ENCODE results near the gene PLCB1. TPM values are rescaled to one million over a fixed set of nuclear protein-coding genes. Genes with fewer than 3 reads are reported as not detected.

Gene PLCB1
- total RNA-seq, 2 donors from 2014 or later: 7.3 to 45.5 TPM

- peaks cover 0 to 9% of the 10 kb centered on the region in 2 donors for H3K4me1 ChIP-seq
- H3K27ac ChIP-seq: no peak overlapping the region
- no peak for DNase-seq (ENCODE audit: low spot score)
- TF ChIP-seq CTCF (IDR thresholded peaks at IDR 0.05): no peak
- no peaks in the 10 kb centered on the region for H3K27me3 ChIP-seq
- H3K36me3 ChIP-seq: no peaks in the 10 kb centered on the region
- H3K9me3 ChIP-seq: no peaks in the 10 kb centered on the region
- no peak overlapping the region for H3K4me3 ChIP-seq
Measured at GRCh38 chr20:8249634-8250033, 117.6 kb downstream of the PLCB1 start.

GRCh38 chr20:8250539-8251200, 118.6 kb downstream of the PLCB1 start:
- Histone ChIP-seq H3K36me3 (no peaks in the 10 kb centered on the region), H3K4me1 (no peaks in the 10 kb centered on the region), H3K4me3 (no peak overlapping the region), H3K27me3 (no peaks in the 10 kb centered on the region), H3K9me3 (no peaks in the 10 kb centered on the region), H3K27ac (no peak overlapping the region)
- TF ChIP-seq CTCF (IDR thresholded peaks at IDR 0.05): no peak
- no peak for DNase-seq (ENCODE audit: low spot score)

GRCh38 chr20:8251201-8251575, 119.1 kb downstream of the PLCB1 start:
- Histone ChIP-seq H3K9me3 (no peaks in the 10 kb centered on the region), H3K4me1 (no peaks in the 10 kb centered on the region), H3K36me3 (no peaks in the 10 kb centered on the region), H3K4me3 (no peak overlapping the region), H3K27ac (no peak overlapping the region), H3K27me3 (no peaks in the 10 kb centered on the region)
- no peak for TF ChIP-seq CTCF (IDR thresholded peaks at IDR 0.05)
- no peak for DNase-seq (ENCODE audit: low spot score)

- Histone ChIP-seq H3K27me3 (no peaks in the 10 kb centered on the region), H3K36me3 (no peaks in the 10 kb centered on the region), H3K4me1 (no peaks in the 10 kb centered on the region), H3K27ac (no peak overlapping the region), H3K9me3 (no peaks in the 10 kb centered on the region), H3K4me3 (no peak overlapping the region)
- no peak for TF ChIP-seq CTCF (IDR thresholded peaks at IDR 0.05)
- no peak for DNase-seq (ENCODE audit: low spot score)
Measured at GRCh38 chr20:8254911-8255582, 123.0 kb downstream of the PLCB1 start.

GRCh38 chr20:8255945-8256632, 124.0 kb downstream of the PLCB1 start:
- H3K27me3 ChIP-seq: no peaks in the 10 kb centered on the region
- no peak overlapping the region for H3K27ac ChIP-seq
- TF ChIP-seq CTCF (IDR thresholded peaks at IDR 0.05): no peak
- H3K4me1 ChIP-seq: no peaks in the 10 kb centered on the region
- H3K36me3 ChIP-seq: no peaks in the 10 kb centered on the region
- H3K4me3 ChIP-seq: no peak overlapping the region
- no peak for DNase-seq (ENCODE audit: low spot score)
- H3K9me3 ChIP-seq: no peaks in the 10 kb centered on the region

Measured in right atrium auricular region (tissue), 2 donors.